ENCODE results near the gene NDUFA5. TPM values are rescaled to one million over a fixed set of nuclear protein-coding genes. Genes with fewer than 3 reads are reported as not detected.

NDUFA5 gene
- total RNA-seq, 1 experiment from 2014 or later, result 77.0 TPM

GRCh38 chr7:123571684-123572083, 14.1 kb upstream of the NDUFA5 start (continued):
- TF ChIP-seq AR (CRISPR knock-in tag; IDR thresholded peaks at IDR 0.05), result no peak
- no peak for TF ChIP-seq ZNF232 (CRISPR knock-in tag; IDR thresholded peaks at IDR 0.05)
- no peak for TF ChIP-seq MYBL2 (CRISPR knock-in tag; IDR thresholded peaks at IDR 0.05)
- no peak for TF ChIP-seq NR2C2 (CRISPR knock-in tag; IDR thresholded peaks at IDR 0.05)
- no peak for TF ChIP-seq NFATC4 (CRISPR knock-in tag; IDR thresholded peaks at IDR 0.05)
- no peak for TF ChIP-seq ZNF263 (CRISPR knock-in tag; IDR thresholded peaks at IDR 0.05; ENCODE audit: low read depth)
- no peak for TF ChIP-seq ZNF219 (CRISPR knock-in tag; IDR thresholded peaks at IDR 0.05; ENCODE audit: borderline replicate concordance)
- TF ChIP-seq ESRRA (CRISPR knock-in tag; IDR thresholded peaks at IDR 0.05; ENCODE audit: borderline replicate concordance), result no peak
- TF ChIP-seq, protein P1, sequence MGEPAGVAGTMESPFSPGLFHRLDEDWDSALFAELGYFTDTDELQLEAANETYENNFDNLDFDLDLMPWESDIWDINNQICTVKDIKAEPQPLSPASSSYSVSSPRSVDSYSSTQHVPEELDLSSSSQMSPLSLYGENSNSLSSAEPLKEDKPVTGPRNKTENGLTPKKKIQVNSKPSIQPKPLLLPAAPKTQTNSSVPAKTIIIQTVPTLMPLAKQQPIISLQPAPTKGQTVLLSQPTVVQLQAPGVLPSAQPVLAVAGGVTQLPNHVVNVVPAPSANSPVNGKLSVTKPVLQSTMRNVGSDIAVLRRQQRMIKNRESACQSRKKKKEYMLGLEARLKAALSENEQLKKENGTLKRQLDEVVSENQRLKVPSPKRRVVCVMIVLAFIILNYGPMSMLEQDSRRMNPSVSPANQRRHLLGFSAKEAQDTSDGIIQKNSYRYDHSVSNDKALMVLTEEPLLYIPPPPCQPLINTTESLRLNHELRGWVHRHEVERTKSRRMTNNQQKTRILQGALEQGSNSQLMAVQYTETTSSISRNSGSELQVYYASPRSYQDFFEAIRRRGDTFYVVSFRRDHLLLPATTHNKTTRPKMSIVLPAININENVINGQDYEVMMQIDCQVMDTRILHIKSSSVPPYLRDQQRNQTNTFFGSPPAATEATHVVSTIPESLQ (CRISPR knock-in tag; IDR thresholded peaks at IDR 0.05), result no peak

DNA sequence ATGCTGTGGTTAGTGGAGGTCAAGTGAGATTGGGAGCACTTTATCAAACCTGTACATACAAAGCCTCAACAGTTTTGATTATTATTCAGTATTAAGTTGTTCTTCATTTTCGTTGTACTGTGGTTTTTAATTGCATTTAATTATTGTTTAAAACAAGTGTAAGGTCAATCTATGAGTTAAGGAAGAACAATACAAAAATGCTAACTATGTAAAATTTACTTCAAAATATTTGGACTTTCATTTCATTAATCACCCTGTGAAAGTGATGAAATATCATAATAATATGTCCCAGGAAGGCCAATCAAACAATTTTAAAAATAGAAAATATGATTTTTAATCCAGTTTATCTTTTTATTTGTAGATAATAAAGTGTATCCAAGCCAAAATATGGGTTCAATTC, 13.6 kb upstream of the NDUFA5 start:
- Mint-ChIP-seq H3K27ac (no peak overlapping the region), H3K36me3 (no peaks in the 10 kb centered on the region), H3K4me3 (no peak overlapping the region), H3K4me1 (peaks cover 30% of the 10 kb centered on the region), H3K9me3 (no peaks in the 10 kb centered on the region), H3K27me3 (ENCODE audit: low read depth) (no peaks in the 10 kb centered on the region; the same call in 1 of the 2 replicates)
- POLR2A ChIA-PET, result no interaction called here
- ATAC-seq, result no peak
- no peak for TF ChIP-seq FOXJ3 (CRISPR knock-in tag; IDR thresholded peaks at IDR 0.05; ENCODE audit: borderline replicate concordance)
- no peak for TF ChIP-seq JUN (CRISPR knock-in tag; IDR thresholded peaks at IDR 0.05)
- DNase-seq (ENCODE audit: low spot score), result no peak
- CTCF ChIA-PET, result interaction anchor here (1.5 kb wide), 1 partner anchor 10 kb away, joined by 6 read pairs; no protein-coding TSS in a partner anchor

DNA sequence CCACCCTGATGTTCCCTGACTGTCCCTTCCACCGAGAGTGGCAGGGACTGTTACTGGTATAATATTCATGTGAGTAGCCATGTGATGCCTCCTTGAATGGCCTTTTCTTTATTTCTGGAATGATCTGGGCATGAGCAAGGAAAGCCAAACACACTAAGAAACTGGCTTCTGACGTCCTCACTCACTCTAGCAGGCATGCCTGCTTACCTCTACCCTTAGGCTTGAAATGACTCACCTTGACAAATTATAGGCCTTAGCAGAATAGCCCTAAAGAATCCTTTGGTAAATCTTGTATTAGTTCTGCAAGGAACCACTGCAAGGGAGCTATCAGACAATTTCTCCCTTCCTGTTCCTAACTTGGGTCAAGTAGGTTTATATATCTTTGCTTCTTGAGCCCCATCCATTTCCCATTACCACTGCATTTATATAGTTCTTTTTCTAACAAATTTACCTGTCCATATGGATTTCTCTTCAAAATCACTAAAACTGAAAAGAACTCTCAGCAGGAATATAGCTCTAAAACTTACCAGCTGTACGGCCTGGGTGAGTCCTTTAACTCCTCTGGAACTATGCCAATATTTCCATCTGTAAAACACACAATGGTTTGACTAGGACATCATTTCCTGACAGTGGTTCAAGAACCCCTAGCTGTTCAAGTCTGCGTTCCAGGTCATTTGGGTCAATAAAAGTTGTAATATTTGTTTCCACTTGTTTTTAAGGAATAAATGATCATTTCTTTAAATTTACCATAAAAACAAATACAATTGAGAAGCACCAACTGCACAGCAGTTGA, 13.0 kb upstream of the NDUFA5 start:
- no peaks in the 10 kb centered on the region; the same call in 1 of the 2 replicates for H3K27me3 Mint-ChIP-seq (ENCODE audit: low read depth)
- H3K4me3 Mint-ChIP-seq, result no peak overlapping the region
- peaks cover 24% of the 10 kb centered on the region for H3K4me1 Mint-ChIP-seq
- H3K27ac Mint-ChIP-seq, result no peak overlapping the region
- POLR2A ChIA-PET, result no interaction called here
- no peak for ATAC-seq
- CTCF ChIA-PET, result interaction anchor here (1.1 to 1.5 kb wide), 2 partner anchors 10 to 112 kb away, joined by 3 to 6 read pairs; no protein-coding TSS in a partner anchor
- H3K9me3 Mint-ChIP-seq, result no peaks in the 10 kb centered on the region
- DNase-seq (ENCODE audit: low spot score), result no peak
- H3K36me3 Mint-ChIP-seq, result no peaks in the 10 kb centered on the region
- TF ChIP-seq FOXP1 (CRISPR knock-in tag; IDR thresholded peaks at IDR 0.05; ENCODE audit: borderline replicate concordance), result no peak
- no peak for TF ChIP-seq NR1H2 (CRISPR knock-in tag; IDR thresholded peaks at IDR 0.05)
- TF ChIP-seq, protein P2, sequence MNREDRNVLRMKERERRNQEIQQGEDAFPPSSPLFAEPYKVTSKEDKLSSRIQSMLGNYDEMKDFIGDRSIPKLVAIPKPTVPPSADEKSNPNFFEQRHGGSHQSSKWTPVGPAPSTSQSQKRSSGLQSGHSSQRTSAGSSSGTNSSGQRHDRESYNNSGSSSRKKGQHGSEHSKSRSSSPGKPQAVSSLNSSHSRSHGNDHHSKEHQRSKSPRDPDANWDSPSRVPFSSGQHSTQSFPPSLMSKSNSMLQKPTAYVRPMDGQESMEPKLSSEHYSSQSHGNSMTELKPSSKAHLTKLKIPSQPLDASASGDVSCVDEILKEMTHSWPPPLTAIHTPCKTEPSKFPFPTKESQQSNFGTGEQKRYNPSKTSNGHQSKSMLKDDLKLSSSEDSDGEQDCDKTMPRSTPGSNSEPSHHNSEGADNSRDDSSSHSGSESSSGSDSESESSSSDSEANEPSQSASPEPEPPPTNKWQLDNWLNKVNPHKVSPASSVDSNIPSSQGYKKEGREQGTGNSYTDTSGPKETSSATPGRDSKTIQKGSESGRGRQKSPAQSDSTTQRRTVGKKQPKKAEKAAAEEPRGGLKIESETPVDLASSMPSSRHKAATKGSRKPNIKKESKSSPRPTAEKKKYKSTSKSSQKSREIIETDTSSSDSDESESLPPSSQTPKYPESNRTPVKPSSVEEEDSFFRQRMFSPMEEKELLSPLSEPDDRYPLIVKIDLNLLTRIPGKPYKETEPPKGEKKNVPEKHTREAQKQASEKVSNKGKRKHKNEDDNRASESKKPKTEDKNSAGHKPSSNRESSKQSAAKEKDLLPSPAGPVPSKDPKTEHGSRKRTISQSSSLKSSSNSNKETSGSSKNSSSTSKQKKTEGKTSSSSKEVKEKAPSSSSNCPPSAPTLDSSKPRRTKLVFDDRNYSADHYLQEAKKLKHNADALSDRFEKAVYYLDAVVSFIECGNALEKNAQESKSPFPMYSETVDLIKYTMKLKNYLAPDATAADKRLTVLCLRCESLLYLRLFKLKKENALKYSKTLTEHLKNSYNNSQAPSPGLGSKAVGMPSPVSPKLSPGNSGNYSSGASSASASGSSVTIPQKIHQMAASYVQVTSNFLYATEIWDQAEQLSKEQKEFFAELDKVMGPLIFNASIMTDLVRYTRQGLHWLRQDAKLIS (CRISPR knock-in tag; IDR thresholded peaks at IDR 0.05; ENCODE audit: borderline replicate concordance), result no peak
- no peak for TF ChIP-seq NFE2L1 (CRISPR knock-in tag; IDR thresholded peaks at IDR 0.05)
- TF ChIP-seq ZMAT4 (CRISPR knock-in tag; IDR thresholded peaks at IDR 0.05), result no peak
- no peak for TF ChIP-seq RELA (CRISPR knock-in tag; IDR thresholded peaks at IDR 0.05; ENCODE audit: borderline replicate concordance)
- no peak for TF ChIP-seq CREB1 (CRISPR knock-in tag; IDR thresholded peaks at IDR 0.05)
